ENCODE measurements around the gene ERAP2.
A peak's percentile ranks its signal among the peaks of the same experiment; 100 is the strongest.

Gene ERAP2

DNA sequence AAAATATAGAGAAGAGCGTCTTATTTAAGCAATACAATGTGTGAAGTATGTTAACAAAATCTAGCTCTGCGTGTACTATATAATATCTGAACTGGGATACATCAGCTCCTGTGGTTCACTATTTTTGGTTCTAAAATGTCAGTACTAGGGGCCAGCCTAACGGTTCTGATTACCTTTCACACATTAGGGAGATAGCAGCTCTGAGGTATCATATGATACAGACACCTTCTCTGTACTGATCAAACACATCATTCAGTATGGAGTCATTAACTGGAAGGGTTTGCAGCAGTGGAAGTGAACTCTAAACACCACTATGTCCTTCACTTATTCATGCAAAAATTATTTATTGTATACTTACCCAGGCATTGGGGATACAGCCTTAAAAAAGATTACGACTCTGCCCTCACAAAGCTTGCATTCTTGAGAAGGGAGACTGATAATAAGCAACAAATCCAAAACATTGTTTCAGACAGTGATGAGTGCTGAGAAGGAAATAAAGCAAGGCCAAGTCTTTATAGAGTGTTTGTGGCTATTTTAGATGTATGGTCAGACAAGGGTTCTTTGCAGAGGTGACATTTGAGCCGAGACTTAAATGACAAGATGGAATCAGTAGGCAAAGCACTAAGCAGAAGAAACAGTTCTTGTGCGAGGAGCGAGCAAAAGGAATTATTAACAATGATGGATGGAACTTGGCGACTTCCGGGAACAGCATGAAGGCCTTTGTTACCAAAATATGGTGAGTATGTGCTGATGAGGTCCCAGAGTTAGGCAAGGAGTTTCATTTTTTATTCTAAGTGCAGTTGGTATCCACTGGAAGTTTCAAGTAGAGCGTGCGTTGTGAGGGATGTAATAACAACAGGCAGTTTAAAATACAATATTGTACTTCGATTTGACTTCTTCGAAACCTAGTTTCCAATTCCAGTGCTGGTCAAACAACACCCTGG lies 57.7 kb downstream of the ERAP2 start:
- peak overlapping the region; percentile 92 for H3K27ac ChIP-seq
- TF ChIP-seq ZFX (IDR thresholded peaks at IDR 0.05), result no peak
- TF ChIP-seq, protein P1, sequence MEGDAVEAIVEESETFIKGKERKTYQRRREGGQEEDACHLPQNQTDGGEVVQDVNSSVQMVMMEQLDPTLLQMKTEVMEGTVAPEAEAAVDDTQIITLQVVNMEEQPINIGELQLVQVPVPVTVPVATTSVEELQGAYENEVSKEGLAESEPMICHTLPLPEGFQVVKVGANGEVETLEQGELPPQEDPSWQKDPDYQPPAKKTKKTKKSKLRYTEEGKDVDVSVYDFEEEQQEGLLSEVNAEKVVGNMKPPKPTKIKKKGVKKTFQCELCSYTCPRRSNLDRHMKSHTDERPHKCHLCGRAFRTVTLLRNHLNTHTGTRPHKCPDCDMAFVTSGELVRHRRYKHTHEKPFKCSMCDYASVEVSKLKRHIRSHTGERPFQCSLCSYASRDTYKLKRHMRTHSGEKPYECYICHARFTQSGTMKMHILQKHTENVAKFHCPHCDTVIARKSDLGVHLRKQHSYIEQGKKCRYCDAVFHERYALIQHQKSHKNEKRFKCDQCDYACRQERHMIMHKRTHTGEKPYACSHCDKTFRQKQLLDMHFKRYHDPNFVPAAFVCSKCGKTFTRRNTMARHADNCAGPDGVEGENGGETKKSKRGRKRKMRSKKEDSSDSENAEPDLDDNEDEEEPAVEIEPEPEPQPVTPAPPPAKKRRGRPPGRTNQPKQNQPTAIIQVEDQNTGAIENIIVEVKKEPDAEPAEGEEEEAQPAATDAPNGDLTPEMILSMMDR (conservative IDR thresholded peaks at IDR 0.05), result no peak

DNA sequence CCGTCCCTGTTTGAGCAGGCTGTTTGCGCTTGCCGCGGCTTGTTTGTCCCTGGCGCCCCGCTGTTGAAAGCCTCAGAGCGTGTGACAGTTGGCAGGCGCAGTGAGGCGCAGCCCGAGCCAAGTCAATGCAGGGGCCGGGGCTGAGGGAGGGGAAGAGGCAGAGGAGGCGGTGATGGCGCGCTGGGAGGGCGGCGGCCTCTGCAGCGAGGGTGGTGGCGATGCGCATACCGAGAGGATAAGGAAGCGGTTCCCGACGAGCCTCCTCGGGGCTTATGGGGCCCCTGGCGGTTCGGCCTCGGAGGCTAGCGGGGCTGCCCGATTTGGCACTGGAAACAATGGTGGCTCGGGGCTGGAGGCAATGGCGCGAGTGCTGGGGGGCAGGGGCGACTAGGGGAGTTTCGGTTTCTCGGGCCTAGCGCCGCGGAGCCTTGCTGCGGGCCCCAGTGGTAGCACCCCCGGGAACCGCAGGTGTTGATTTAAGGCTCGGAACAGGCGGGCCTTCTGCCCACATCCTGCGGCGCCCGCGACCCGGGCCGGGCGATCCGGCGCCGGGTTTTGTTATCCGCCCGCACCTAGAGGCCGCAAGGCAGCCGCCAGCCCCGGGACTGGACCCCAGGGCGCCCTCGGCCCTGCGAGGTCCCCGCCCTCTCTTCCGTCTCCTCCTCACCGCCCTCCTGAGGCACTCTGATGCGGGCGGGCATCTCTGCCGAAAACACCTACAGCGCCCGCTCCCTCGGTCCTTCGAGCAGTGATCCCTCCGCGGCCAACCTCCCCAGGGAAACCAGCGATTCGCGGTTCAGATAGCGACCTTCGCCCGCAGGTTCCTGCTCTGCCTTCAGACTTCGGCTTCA lies 58.6 kb downstream of the ERAP2 start:
- H3K27ac ChIP-seq, result peak overlapping the region; percentile 92
- TF ChIP-seq, protein P1 (conservative IDR thresholded peaks at IDR 0.05), result peak; percentile 6; the same call in 1 of the 2 replicates
- TF ChIP-seq ZFX (IDR thresholded peaks at IDR 0.05), result peak; percentile 69

DNA sequence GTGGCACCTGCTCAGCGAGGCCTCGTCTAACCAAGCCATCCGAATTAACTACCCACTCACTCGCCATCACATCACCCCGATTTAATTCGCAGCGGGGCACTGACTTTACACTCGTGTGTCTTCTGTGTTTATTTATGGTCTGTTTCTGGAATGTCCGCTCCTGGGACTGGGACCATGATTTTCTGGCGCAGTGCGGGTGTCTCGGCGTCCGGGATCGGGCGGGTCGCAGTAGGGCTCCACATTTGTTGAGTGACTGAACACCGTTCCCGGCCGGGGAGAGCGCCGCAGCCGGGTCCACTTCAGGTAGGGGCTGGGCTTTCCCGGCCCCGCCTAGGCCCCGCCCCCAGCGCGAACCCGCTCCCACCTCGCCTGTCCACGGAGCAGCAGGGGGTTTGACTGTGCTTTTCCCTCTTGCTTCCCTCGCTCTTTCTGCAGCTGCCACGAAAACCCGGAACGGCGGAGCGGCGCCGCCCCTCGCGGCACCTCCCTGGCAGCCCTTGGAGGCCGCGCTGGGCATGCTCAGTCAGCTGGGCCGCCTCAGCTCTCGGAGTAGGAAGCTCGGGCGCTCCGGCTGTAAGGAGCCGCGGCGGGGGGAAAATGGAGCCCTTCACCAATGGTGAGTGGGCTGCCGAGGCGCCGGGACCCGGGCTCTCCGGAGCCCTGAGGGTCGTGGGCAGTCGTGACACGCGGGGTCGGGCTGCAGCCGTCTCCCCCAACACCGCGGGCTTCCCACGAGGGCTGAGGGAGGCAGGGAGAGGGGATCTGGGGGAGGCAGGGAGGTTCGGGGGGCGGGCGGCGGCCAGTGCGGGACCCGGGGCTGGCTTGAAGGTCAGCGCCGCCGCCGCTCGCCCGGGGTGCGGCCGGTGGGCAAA lies 59.5 kb downstream of the ERAP2 start, which contains the start of gene LNPEP:
Gene LNPEP, plus strand, starts transcription at position 522 of the 872 bp plus-strand sequence. Its CDS starts 76 bp downstream, at position 598.
- TF ChIP-seq ZFX (IDR thresholded peaks at IDR 0.05), result peak; percentile 33; the same call in 1 of the 2 replicates
- TF ChIP-seq, protein P1 (conservative IDR thresholded peaks at IDR 0.05), result no peak
- H3K27ac ChIP-seq, result peak within 1 kb of the TSS; percentile 92

DNA sequence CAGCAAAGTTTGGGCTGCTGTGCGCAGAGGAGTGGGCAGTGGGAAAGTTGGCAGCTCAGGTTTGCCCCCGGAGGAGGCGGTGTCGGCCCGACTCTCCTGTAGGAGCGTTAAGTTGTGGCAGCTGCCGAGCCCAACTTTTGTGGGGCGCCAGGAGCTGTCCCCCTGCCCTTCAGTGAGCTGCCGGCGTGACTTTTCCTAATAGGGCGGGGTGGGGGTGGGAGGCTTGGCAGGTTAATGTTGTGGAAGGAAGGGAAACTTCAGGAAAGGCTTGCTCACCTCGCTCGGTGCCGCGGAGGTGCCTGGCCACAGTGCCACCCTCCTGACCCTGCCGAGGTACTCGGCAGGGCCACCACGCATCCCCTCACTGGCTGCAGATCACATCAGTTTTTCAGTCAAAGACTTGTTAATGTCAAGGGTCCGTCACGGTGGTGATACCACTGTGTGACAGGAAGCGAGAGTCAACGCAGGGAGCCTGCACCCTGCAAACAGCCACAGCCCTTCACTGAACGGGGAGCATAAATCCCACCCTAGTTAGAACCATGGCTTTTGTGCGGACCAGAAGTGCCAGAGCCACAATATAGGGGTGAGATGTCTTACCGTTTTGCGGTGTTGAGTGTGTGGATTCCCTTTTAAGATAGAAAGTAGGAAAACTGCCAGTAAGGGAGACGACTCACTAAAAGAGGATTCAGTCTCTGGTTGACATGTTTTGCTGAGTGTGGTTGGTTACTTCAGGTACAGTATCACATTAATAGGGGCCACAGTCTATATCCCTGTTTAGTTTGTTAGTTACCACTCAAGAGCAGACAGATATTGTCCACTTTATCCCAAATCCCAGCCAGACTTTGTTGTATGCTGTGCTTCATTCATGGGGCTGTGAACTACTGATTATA lies 60.4 kb downstream of the ERAP2 start:
- peak overlapping the region; percentile 92 for H3K27ac ChIP-seq
- TF ChIP-seq, protein P1 (conservative IDR thresholded peaks at IDR 0.05), result no peak; the same call in 1 of the 2 replicates
- no peak for TF ChIP-seq ZFX (IDR thresholded peaks at IDR 0.05)

DNA sequence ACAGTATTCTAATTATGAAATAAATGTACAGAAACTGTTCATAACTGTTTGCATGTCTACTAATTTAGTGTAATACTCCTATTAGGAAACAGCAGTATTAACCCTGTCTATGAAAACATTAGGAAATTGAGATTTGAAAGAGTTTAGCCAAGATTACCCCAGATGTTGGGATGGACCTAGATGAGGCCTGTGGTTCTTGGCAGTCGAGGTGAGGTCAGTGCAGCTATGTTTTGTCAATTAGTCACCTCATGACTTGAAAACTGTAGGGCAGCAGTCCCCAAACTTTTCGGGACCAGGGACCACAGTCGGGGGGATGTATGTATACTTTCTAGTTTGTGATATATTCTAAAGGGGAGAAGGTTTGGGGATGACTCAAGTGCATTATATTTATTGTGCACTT lies 64.3 kb downstream of the ERAP2 start:
- no peak for TF ChIP-seq ZFX (IDR thresholded peaks at IDR 0.05)
- TF ChIP-seq, protein P1 (conservative IDR thresholded peaks at IDR 0.05), result no peak
- no peak overlapping the region for H3K27ac ChIP-seq

DNA sequence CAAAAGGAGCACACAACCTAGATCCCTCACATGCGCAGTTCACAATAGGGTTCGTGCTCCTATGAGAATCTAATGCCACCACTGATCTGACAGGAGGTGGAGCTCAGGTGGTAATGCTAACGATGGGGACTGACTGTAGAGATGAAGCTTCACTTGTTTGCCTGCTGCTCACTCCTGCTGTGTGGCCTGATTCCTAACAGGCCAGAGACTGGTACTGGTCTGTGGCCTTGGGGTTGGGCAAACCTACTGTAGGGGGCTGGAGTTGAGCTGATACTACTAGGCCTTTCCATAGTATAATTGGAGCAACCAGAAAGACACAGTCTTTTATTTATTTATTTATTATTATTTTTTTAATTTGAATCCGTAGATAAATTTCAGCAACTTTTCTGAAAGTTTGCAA lies 64.8 kb downstream of the ERAP2 start:
- TF ChIP-seq, protein P1 (conservative IDR thresholded peaks at IDR 0.05), result no peak
- TF ChIP-seq ZFX (IDR thresholded peaks at IDR 0.05), result no peak
- no peak overlapping the region for H3K27ac ChIP-seq
